ENCODE measurements around the gene MPG. TPM values are rescaled to one million over a fixed set of nuclear protein-coding genes. Genes with fewer than 3 reads are reported as not detected.

MPG gene
- total and polyA plus RNA-seq, 10 of the 15 experiments (the other 5 are each of a cell fraction or from before 2014, with no cell fraction given) = 0.32 to 193 (median 55.7) TPM

DNA sequence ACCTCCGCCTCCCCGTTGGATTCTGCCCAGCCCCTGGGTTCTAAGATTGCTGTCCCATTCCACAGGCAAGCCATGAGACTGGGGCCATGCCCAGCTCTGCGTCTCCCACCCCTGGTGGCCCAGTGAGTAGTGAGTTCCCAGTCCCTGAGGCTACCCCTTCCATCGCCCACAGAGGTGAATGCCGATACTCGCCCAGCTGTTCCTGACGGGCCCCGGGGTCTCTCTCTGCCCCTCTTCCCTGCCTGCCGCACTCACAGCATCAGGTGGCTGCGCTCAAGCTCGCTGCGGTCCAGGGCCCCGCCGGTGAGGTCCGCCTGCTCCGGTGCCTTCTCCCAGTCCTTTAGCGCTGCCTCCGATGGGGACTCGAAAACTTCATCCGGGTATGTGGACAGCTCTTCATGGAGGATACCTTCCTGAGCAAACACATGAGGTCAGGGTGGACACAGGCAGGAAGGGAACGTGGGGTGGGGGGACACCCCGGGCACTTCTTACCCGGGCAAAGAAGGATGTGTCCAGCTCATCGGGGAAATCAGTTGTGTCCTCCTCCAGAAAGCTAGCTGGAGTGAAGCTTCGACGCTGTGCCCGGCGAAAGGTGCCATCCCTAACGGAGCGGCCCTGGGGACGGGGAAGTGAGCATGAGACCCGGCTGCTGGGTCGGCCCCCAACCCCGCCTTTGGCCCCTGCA is 15.6 kb upstream of the MPG start:
- Histone ChIP-seq H3K79me2 (ENCODE audit: control insufficient read depth, insufficient read depth, low read length) (no peaks in the 10 kb centered on the region), H3K9me3 (replicated peaks; ENCODE audit: control insufficient read depth, insufficient read depth, low read length) (no peaks in the 10 kb centered on the region), H3K4me3 (no peak overlapping the region), H3K27me3 (replicated peaks in 1 of 2; ENCODE audit: control insufficient read depth in 2 of 2, insufficient read depth in 2 of 2, low read length in 1 of 2) (no peaks in the 10 kb centered on the region), H3K27ac (ENCODE audit: control insufficient read depth, insufficient read depth) (no peak overlapping the region), H3K4me1 (ENCODE audit: control insufficient read depth, insufficient read depth, low read length) (no peaks in the 10 kb centered on the region), H3K36me3 (ENCODE audit: control insufficient read depth in 2 of 2, insufficient read depth in 2 of 2, low read length in 1 of 2) (peaks cover 0 to 1% of the 10 kb centered on the region in 2 experiments; a peak in 2 of 4 replicates), H2AFZ (ENCODE audit: control insufficient read depth, low read depth, low read length) (no peak overlapping the region), H3K9ac (ENCODE audit: control insufficient read depth, insufficient read depth, low read length) (no peak overlapping the region), H4K20me1 (ENCODE audit: control insufficient read depth, insufficient read depth) (no peaks in the 10 kb centered on the region), H3K4me2 (ENCODE audit: control insufficient read depth, insufficient read depth) (no peak overlapping the region)
- ChIA-PET RAD21 (ENCODE audit: unreplicated experiment) (interaction anchor here (6.5 kb wide), 1 partner anchor 34 kb away, joined by 132 read pairs; no protein-coding TSS in a partner anchor), POLR2A (no interaction called here), CTCF (interaction anchor here (1.0 to 14.2 kb wide), 5 partner anchors 9 to 43 kb away, joined by 4 to 319 read pairs (median 36); partner anchors contain the start of genes MPG and POLR3K), SMC1A (ENCODE audit: uncharacterized antibody, unreplicated experiment) (interaction anchor here (6.4 kb wide), 1 partner anchor 33 kb away, joined by 77 read pairs; no protein-coding TSS in a partner anchor)
- FAIRE-seq = no peak
- BruUV-seq (replicated peaks) = no TSS peak
- in situ Hi-C loops (cut with MboI) (no loop called here), intact Hi-C loops (cut with micrococcal nuclease; ENCODE audit: unreplicated experiment) (no loop called here)
- WGBS (ENCODE audit: insufficient coverage, insufficient replicate concordance, low lambda C conversion rate, missing lambda C conversion rate) = 67% methylated on average over 28 of the region's 34 CpGs
- no peak for DNase-seq (ENCODE audit: low read depth, low spot score)
- ATAC-seq = no peak
- TF ChIP-seq SPI1 (IDR thresholded peaks at IDR 0.05; ENCODE audit: borderline replicate concordance, insufficient read depth, low read depth, low read length) = no peak
- TF ChIP-seq, protein P1, sequence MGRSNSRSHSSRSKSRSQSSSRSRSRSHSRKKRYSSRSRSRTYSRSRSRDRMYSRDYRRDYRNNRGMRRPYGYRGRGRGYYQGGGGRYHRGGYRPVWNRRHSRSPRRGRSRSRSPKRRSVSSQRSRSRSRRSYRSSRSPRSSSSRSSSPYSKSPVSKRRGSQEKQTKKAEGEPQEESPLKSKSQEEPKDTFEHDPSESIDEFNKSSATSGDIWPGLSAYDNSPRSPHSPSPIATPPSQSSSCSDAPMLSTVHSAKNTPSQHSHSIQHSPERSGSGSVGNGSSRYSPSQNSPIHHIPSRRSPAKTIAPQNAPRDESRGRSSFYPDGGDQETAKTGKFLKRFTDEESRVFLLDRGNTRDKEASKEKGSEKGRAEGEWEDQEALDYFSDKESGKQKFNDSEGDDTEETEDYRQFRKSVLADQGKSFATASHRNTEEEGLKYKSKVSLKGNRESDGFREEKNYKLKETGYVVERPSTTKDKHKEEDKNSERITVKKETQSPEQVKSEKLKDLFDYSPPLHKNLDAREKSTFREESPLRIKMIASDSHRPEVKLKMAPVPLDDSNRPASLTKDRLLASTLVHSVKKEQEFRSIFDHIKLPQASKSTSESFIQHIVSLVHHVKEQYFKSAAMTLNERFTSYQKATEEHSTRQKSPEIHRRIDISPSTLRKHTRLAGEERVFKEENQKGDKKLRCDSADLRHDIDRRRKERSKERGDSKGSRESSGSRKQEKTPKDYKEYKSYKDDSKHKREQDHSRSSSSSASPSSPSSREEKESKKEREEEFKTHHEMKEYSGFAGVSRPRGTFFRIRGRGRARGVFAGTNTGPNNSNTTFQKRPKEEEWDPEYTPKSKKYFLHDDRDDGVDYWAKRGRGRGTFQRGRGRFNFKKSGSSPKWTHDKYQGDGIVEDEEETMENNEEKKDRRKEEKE (IDR thresholded peaks at IDR 0.05) = no peak
- TF ChIP-seq SP1 (IDR thresholded peaks at IDR 0.05; ENCODE audit: low read depth, low read length) = no peak
- no peak for TF ChIP-seq NFIC (IDR thresholded peaks at IDR 0.05; ENCODE audit: low read depth, low read length)
- no peak for TF ChIP-seq TARDBP (IDR thresholded peaks at IDR 0.05; ENCODE audit: borderline replicate concordance)
- no peak for TF ChIP-seq SRF (IDR thresholded peaks at IDR 0.05; ENCODE audit: low read depth in 2 of 2, low read length in 2 of 2)
- no peak for TF ChIP-seq NFXL1 (IDR thresholded peaks at IDR 0.05; ENCODE audit: borderline replicate concordance)
- TF ChIP-seq IRF4 (IDR thresholded peaks at IDR 0.05; ENCODE audit: low read depth, low read length) = no peak
- no peak for TF ChIP-seq MYC (IDR thresholded peaks at IDR 0.05; ENCODE audit: insufficient read depth, insufficient read length, insufficient replicate concordance, low read length, severe bottlenecking)
- TF ChIP-seq, protein P2, sequence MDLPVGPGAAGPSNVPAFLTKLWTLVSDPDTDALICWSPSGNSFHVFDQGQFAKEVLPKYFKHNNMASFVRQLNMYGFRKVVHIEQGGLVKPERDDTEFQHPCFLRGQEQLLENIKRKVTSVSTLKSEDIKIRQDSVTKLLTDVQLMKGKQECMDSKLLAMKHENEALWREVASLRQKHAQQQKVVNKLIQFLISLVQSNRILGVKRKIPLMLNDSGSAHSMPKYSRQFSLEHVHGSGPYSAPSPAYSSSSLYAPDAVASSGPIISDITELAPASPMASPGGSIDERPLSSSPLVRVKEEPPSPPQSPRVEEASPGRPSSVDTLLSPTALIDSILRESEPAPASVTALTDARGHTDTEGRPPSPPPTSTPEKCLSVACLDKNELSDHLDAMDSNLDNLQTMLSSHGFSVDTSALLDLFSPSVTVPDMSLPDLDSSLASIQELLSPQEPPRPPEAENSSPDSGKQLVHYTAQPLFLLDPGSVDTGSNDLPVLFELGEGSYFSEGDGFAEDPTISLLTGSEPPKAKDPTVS (IDR thresholded peaks at IDR 0.05; ENCODE audit: low read depth, low read length) = no peak
- TF ChIP-seq POLR2AphosphoS2 (IDR thresholded peaks at IDR 0.05; ENCODE audit: low read depth, low read length) = no peak
- no peak for TF ChIP-seq CBX3 (IDR thresholded peaks at IDR 0.05; ENCODE audit: borderline replicate concordance, low read depth)
- TF ChIP-seq BRCA1 (IDR thresholded peaks at IDR 0.05; ENCODE audit: low read depth, low read length) = no peak
- no peak for TF ChIP-seq RUNX3 (IDR thresholded peaks at IDR 0.05; ENCODE audit: low read length)
- TF ChIP-seq PML (IDR thresholded peaks at IDR 0.05; ENCODE audit: low read length) = no peak

Measured in GM12878 (cell line).